Measurements from ENCODE around the gene LTBP4. TPM values are rescaled to one million over a fixed set of nuclear protein-coding genes. Genes with fewer than 3 reads are reported as not detected.

LTBP4 gene
- total and polyA plus RNA-seq, 12 donors = 15.3 to 272 (median 121) TPM

- Histone ChIP-seq H3K27me3 (no peaks in the 10 kb centered on the region), H3K4me3 (no peak overlapping the region), H3K4me1 (replicated peaks in 1 of 2) (no peaks in the 10 kb centered on the region), H3K27ac (no peak overlapping the region), H3K9me3 (replicated peaks in 1 of 3) (no peaks in the 10 kb centered on the region), H3K36me3 (replicated peaks in 1 of 2) (peaks cover 0 to 28% of the 10 kb centered on the region in 2 donors)
- TF ChIP-seq POLR2A (IDR thresholded peaks at IDR 0.05) (no peak), CTCF (IDR thresholded peaks at IDR 0.05) (no peak)
- intact Hi-C loops (cut with DNase I) = no loop called here
- 91 to 100% (median 95%) methylated on average over 5 of the region's 5 CpGs for WGBS, 4 donors
- DNase-seq = no peak
Observed at GRCh38 chr19:40584007-40584406, 17.2 kb upstream of the LTBP4 start.

- 83 to 95% (median 89%) methylated on average over 11 of the region's 11 CpGs for WGBS, 4 donors
- peaks cover 0 to 24% of the 10 kb centered on the region in 2 donors for H3K36me3 ChIP-seq (replicated peaks in 1 of 2)
Observed at GRCh38 chr19:40585241-40585981, 15.8 kb upstream of the LTBP4 start.

GRCh38 chr19:40585982-40586422 is 15.2 kb upstream of the LTBP4 start:
- Histone ChIP-seq H3K4me1 (replicated peaks in 1 of 2) (no peaks in the 10 kb centered on the region), H3K27ac (no peak overlapping the region), H3K4me3 (no peak overlapping the region), H3K27me3 (no peaks in the 10 kb centered on the region), H3K9me3 (replicated peaks in 1 of 3) (no peaks in the 10 kb centered on the region), H3K36me3 (replicated peaks in 1 of 2) (peaks cover 0 to 18% of the 10 kb centered on the region in 2 donors)
- DNase-seq = no peak
- TF ChIP-seq POLR2A (IDR thresholded peaks at IDR 0.05) (no peak), CTCF (IDR thresholded peaks at IDR 0.05) (no peak)
- intact Hi-C loops (cut with DNase I) = no loop called here
- 86 to 95% (median 91%) methylated on average over 2 of the region's 2 CpGs for WGBS, 4 donors

More at GRCh38 chr19:40585241-40585981, 15.8 kb upstream of the LTBP4 start:
- H3K27me3 ChIP-seq = no peaks in the 10 kb centered on the region
- no peak overlapping the region for H3K27ac ChIP-seq
- H3K4me1 ChIP-seq (replicated peaks in 1 of 2) = no peaks in the 10 kb centered on the region
- intact Hi-C loops (cut with DNase I) = no loop called here
- H3K9me3 ChIP-seq (replicated peaks in 1 of 3) = no peaks in the 10 kb centered on the region
- DNase-seq = no peak
- TF ChIP-seq POLR2A (IDR thresholded peaks at IDR 0.05) (no peak), CTCF (IDR thresholded peaks at IDR 0.05) (no peak)
- H3K4me3 ChIP-seq = no peak overlapping the region

GRCh38 chr19:40586611-40587010 is 14.6 kb upstream of the LTBP4 start:
- H3K27me3 ChIP-seq = no peaks in the 10 kb centered on the region
- no peaks in the 10 kb centered on the region for H3K4me1 ChIP-seq (replicated peaks in 1 of 2)
- DNase-seq = no peak
- no peak overlapping the region for H3K27ac ChIP-seq
- H3K36me3 ChIP-seq (replicated peaks in 1 of 2) = peaks cover 0 to 12% of the 10 kb centered on the region in 2 donors
- intact Hi-C loops (cut with DNase I) = no loop called here
- TF ChIP-seq CTCF (IDR thresholded peaks at IDR 0.05) (no peak), POLR2A (IDR thresholded peaks at IDR 0.05) (no peak)
- H3K9me3 ChIP-seq (replicated peaks in 1 of 3) = no peaks in the 10 kb centered on the region
- WGBS, 4 donors = 91 to 100% (median 98%) methylated on average over 5 to 14 of the region's 14 CpGs
- no peak overlapping the region for H3K4me3 ChIP-seq
